ENCODE data around the gene SEMA6D. TPM values are rescaled to one million over a fixed set of nuclear protein-coding genes. Genes with fewer than 3 reads are reported as not detected.

The SEMA6D gene
- total RNA-seq, 1 experiment from 2014 or later = 15.8 TPM

- Histone ChIP-seq H2AFZ (ENCODE audit: low read length) (no peak overlapping the region), H3K9me3 (ENCODE audit: control insufficient read depth, low read depth, low read length) (no peaks in the 10 kb centered on the region), H3K4me1 (ENCODE audit: insufficient read depth, low read length) (no peaks in the 10 kb centered on the region; the same call in 1 of the 2 replicates), H3K56ac (ENCODE audit: insufficient read length, low read depth, low read length) (no peak overlapping the region), H3K79me1 (ENCODE audit: insufficient read depth, low read depth, low read length, poor library complexity, severe bottlenecking) (no peaks in the 10 kb centered on the region), H3K23ac (ENCODE audit: insufficient read length, low read depth, low read length) (no peak overlapping the region), H3K14ac (ENCODE audit: insufficient read depth, low read length) (no peak overlapping the region), H2BK15ac (ENCODE audit: low read depth, low read length) (no peak overlapping the region), H3K23me2 (ENCODE audit: insufficient read length, low read depth, low read length, poor library complexity, severe bottlenecking) (no peaks in the 10 kb centered on the region), H3K4me2 (ENCODE audit: insufficient read depth, insufficient read length, low read length) (no peak overlapping the region), H3K18ac (ENCODE audit: insufficient read length, low read depth, low read length) (no peak overlapping the region), H2BK20ac (ENCODE audit: low read depth, low read length, poor library complexity, severe bottlenecking) (no peak overlapping the region), H3K27me3 (ENCODE audit: insufficient read depth, low read length) (no peaks in the 10 kb centered on the region), H4K8ac (replicated peaks; ENCODE audit: insufficient read length, low read depth, low read length) (no peak overlapping the region), H2AK5ac (ENCODE audit: insufficient read length, low read length) (no peak overlapping the region), H4K5ac (ENCODE audit: insufficient read length, low read depth, low read length) (no peak overlapping the region), H3K9ac (ENCODE audit: extremely low read depth, insufficient read length, low read length) (no peak overlapping the region), H3K79me2 (ENCODE audit: insufficient read depth, low read length) (no peaks in the 10 kb centered on the region), H3K27ac (ENCODE audit: insufficient read length, low read depth, low read length) (no peak overlapping the region), H3T11ph (ENCODE audit: low read length) (no peak overlapping the region), H4K91ac (ENCODE audit: insufficient read length, low read depth, low read length) (no peak overlapping the region), H2BK120ac (ENCODE audit: low read depth, low read length, poor library complexity, severe bottlenecking) (no peak overlapping the region), H4K20me1 (ENCODE audit: control insufficient read depth, insufficient read depth, insufficient read length) (no peaks in the 10 kb centered on the region), H2BK12ac (ENCODE audit: insufficient read length, low read depth, low read length) (no peak overlapping the region), H2BK5ac (ENCODE audit: insufficient read length, low read length) (no peak overlapping the region), H3K4ac (ENCODE audit: low read depth, low read length) (no peak overlapping the region)
- 100% methylated on average over 2 of the region's 2 CpGs for WGBS (ENCODE audit: extremely low coverage, insufficient read length, low lambda C conversion rate)
- no peak overlapping the region for H3K4me3 Mint-ChIP-seq
- no peak for TF ChIP-seq CTCF (conservative IDR thresholded peaks at IDR 0.05)
- no peaks in the 10 kb centered on the region for H3K36me3 Mint-ChIP-seq (ENCODE audit: insufficient read depth in 1 of 3, low read depth in 3 of 3)
- no peak overlapping the region for H3K27ac Mint-ChIP-seq
- H3K27me3 Mint-ChIP-seq (ENCODE audit: low read depth) = peaks cover 2% of the 10 kb centered on the region
- no peak for DNase-seq
- H3K4me1 Mint-ChIP-seq = peaks cover 20 to 21% of the 10 kb centered on the region in 2 experiments
- no peaks in the 10 kb centered on the region for H3K9me3 Mint-ChIP-seq
These were observed 48.1 kb upstream of the SEMA6D start for GRCh38 chr15:47669221-47669620.

All from H9 (cell line).